Measurements from ENCODE around the gene PLD3. TPM values are rescaled to one million over a fixed set of nuclear protein-coding genes. Genes with fewer than 3 reads are reported as not detected.

PLD3 gene
- total RNA-seq, 2 donors from 2014 or later, result 177 to 240 TPM

GRCh38 chr19:40336601-40336900 is 11.9 kb upstream of the PLD3 start:
- DNase-seq, result no peak
- no peak overlapping the region for H3K27ac Mint-ChIP-seq
- peaks cover 51% of the 10 kb centered on the region for H3K36me3 ChIP-seq (ENCODE audit: control insufficient read depth, insufficient read depth, low read length)
- peaks cover 46% of the 10 kb centered on the region for H3K36me3 Mint-ChIP-seq (ENCODE audit: low read depth)
- 80 to 98% methylated on average over 2 of the region's 2 CpGs for WGBS, 2 experiments (ENCODE audit: insufficient coverage in 1 of 2, insufficient read length in 1 of 2)
- no peak overlapping the region for H3K4me3 Mint-ChIP-seq
- H3K27ac ChIP-seq (ENCODE audit: low read depth, low read length), result no peak overlapping the region
- no peaks in the 10 kb centered on the region for H3K9me3 Mint-ChIP-seq
- no peak overlapping the region for H3K9ac ChIP-seq (ENCODE audit: extremely low read depth, low read length, poor library complexity, severe bottlenecking)
- no peaks in the 10 kb centered on the region for H3K27me3 Mint-ChIP-seq (ENCODE audit: insufficient read depth)
- no peaks in the 10 kb centered on the region for H3K27me3 ChIP-seq (ENCODE audit: control insufficient read depth, insufficient read depth, low read length, poor library complexity, severe bottlenecking)
- no peaks in the 10 kb centered on the region for H3K9me3 ChIP-seq (ENCODE audit: control insufficient read depth, low read length)
- TF ChIP-seq, protein P1, sequence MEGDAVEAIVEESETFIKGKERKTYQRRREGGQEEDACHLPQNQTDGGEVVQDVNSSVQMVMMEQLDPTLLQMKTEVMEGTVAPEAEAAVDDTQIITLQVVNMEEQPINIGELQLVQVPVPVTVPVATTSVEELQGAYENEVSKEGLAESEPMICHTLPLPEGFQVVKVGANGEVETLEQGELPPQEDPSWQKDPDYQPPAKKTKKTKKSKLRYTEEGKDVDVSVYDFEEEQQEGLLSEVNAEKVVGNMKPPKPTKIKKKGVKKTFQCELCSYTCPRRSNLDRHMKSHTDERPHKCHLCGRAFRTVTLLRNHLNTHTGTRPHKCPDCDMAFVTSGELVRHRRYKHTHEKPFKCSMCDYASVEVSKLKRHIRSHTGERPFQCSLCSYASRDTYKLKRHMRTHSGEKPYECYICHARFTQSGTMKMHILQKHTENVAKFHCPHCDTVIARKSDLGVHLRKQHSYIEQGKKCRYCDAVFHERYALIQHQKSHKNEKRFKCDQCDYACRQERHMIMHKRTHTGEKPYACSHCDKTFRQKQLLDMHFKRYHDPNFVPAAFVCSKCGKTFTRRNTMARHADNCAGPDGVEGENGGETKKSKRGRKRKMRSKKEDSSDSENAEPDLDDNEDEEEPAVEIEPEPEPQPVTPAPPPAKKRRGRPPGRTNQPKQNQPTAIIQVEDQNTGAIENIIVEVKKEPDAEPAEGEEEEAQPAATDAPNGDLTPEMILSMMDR (conservative IDR thresholded peaks at IDR 0.05), result no peak
- H3K4me1 Mint-ChIP-seq, result no peaks in the 10 kb centered on the region
- H3K4me1 ChIP-seq (ENCODE audit: control insufficient read depth, insufficient read depth, low read length), result no peaks in the 10 kb centered on the region
- no peak overlapping the region for H3K4me3 ChIP-seq (ENCODE audit: low read length)

GRCh38 chr19:40337107-40337506 is 11.4 kb upstream of the PLD3 start:
- H3K4me3 Mint-ChIP-seq, result no peak overlapping the region
- 88 to 98% methylated on average over 2 of the region's 2 CpGs for WGBS, 2 experiments (ENCODE audit: insufficient coverage in 1 of 2, insufficient read length in 1 of 2)
- Histone ChIP-seq H3K27ac (ENCODE audit: low read depth, low read length) (no peak overlapping the region), H3K27me3 (ENCODE audit: control insufficient read depth, insufficient read depth, low read length, poor library complexity, severe bottlenecking) (no peaks in the 10 kb centered on the region), H3K9me3 (ENCODE audit: control insufficient read depth, low read length) (no peaks in the 10 kb centered on the region), H3K36me3 (ENCODE audit: control insufficient read depth, insufficient read depth, low read length) (peaks cover 47% of the 10 kb centered on the region), H3K4me1 (ENCODE audit: control insufficient read depth, insufficient read depth, low read length) (no peaks in the 10 kb centered on the region), H3K4me3 (ENCODE audit: low read length) (no peak overlapping the region), H3K9ac (ENCODE audit: extremely low read depth, low read length, poor library complexity, severe bottlenecking) (no peak overlapping the region)
- no peaks in the 10 kb centered on the region for H3K4me1 Mint-ChIP-seq
- no peak overlapping the region for H3K27ac Mint-ChIP-seq
- no peaks in the 10 kb centered on the region for H3K27me3 Mint-ChIP-seq (ENCODE audit: insufficient read depth)
- DNase-seq, result no peak
- no peaks in the 10 kb centered on the region for H3K9me3 Mint-ChIP-seq
- H3K36me3 Mint-ChIP-seq (ENCODE audit: low read depth), result peaks cover 44% of the 10 kb centered on the region
- TF ChIP-seq, protein P1 (conservative IDR thresholded peaks at IDR 0.05), result no peak

DNA sequence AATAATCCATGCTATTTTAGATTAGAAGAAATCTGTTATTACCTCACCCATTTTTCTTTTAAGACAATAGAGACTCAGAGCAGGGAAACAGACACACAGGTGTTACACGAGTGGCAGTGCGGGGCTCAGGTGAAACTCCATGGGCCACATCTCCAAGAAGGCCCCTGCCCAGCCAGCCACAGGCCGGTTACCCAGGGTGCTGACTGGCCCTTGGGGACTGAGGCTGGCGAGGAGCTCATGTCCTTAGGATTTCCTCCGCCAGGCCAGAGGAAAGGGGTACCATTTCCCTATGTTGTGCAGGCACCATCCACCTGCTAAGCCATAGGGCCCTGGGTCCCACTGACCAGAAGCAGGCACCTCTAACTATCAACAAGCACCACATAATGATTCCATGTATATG is 10.9 kb upstream of the PLD3 start:
- WGBS, 2 experiments (ENCODE audit: insufficient coverage in 1 of 2, insufficient read length in 1 of 2), result 96 to 100% methylated on average over 2 to 5 of the region's 5 CpGs
- TF ChIP-seq, protein P1 (conservative IDR thresholded peaks at IDR 0.05), result no peak

More for the DNA sequence above, 10.9 kb upstream of the PLD3 start:
- Mint-ChIP-seq H3K4me3 (no peak overlapping the region), H3K27me3 (ENCODE audit: insufficient read depth) (no peaks in the 10 kb centered on the region), H3K4me1 (no peaks in the 10 kb centered on the region), H3K36me3 (ENCODE audit: low read depth) (peaks cover 42% of the 10 kb centered on the region), H3K9me3 (no peaks in the 10 kb centered on the region), H3K27ac (no peak overlapping the region)
- no peaks in the 10 kb centered on the region for H3K9me3 ChIP-seq (ENCODE audit: control insufficient read depth, low read length)
- H3K27ac ChIP-seq (ENCODE audit: low read depth, low read length), result no peak overlapping the region
- no peaks in the 10 kb centered on the region for H3K4me1 ChIP-seq (ENCODE audit: control insufficient read depth, insufficient read depth, low read length)
- peaks cover 43% of the 10 kb centered on the region for H3K36me3 ChIP-seq (ENCODE audit: control insufficient read depth, insufficient read depth, low read length)
- no peaks in the 10 kb centered on the region for H3K27me3 ChIP-seq (ENCODE audit: control insufficient read depth, insufficient read depth, low read length, poor library complexity, severe bottlenecking)
- H3K4me3 ChIP-seq (ENCODE audit: low read length), result no peak overlapping the region
- no peak for DNase-seq
- no peak overlapping the region for H3K9ac ChIP-seq (ENCODE audit: extremely low read depth, low read length, poor library complexity, severe bottlenecking)
